Mesendoderm (in vitro differentiated cells): ENCODE data around the gene USP7.
"Not testable (repeated sequence)": the region's sequence is repeated elsewhere in the genome, so short reads cannot be mapped to it uniquely, and the experiment has no call there.

Experiments used
- DNase-seq: peaks from one replicate; pipeline ENCODE4 v3.0.0; 2013
- H2AK5ac ChIP-seq: 2 replicates; pipeline ENCODE4 v1.6.1; 2013; ENCODE audit warnings: low read length, inconsistent platforms
- H2BK120ac ChIP-seq: 2 replicates; pipeline ENCODE4 v1.6.1; 2013; ENCODE audit warnings: low read depth, mild to moderate bottlenecking, low read length, moderate library complexity, mixed read lengths
- H2BK15ac ChIP-seq: replicated peaks from 2 replicates; pipeline ENCODE4 v1.6.1; 2013; ENCODE audit warnings: low read depth, mild to moderate bottlenecking, moderate library complexity
- H2BK5ac ChIP-seq: 2 replicates; pipeline ENCODE4 v1.6.1; 2013; ENCODE audit warnings: low read length, inconsistent platforms
- H3K18ac ChIP-seq: 2 replicates; pipeline ENCODE4 v1.6.1; 2013; ENCODE audit warnings: mild to moderate bottlenecking, low read length, mixed read lengths
- H3K23ac ChIP-seq: one replicate; pipeline ENCODE4 v1.6.1; 2013; ENCODE audit warnings: low read length
- H3K27ac ChIP-seq: 2 replicates; pipeline ENCODE4 v1.5.1; 2013; ENCODE audit warnings: low read depth, mild to moderate bottlenecking, inconsistent platforms, low read length, moderate library complexity
- H3K27me3 ChIP-seq: 2 replicates; pipeline ENCODE4 v1.6.1; 2013; ENCODE audit warnings: low read length, control low read depth, mild to moderate bottlenecking, inconsistent platforms; ENCODE audit not compliant: insufficient read depth, poor library complexity
- H3K36me3 ChIP-seq: 2 replicates; pipeline ENCODE4 v1.6.1; 2013; ENCODE audit warnings: low read length, inconsistent platforms; ENCODE audit not compliant: control insufficient read depth, insufficient read depth
- H3K4ac ChIP-seq: one replicate; pipeline ENCODE4 v1.6.1; 2013; ENCODE audit warnings: low read depth, mild to moderate bottlenecking, low read length, moderate library complexity
- H3K4me1 ChIP-seq: 2 replicates; pipeline ENCODE4 v1.6.1; 2013; ENCODE audit warnings: low read depth, low read length, inconsistent platforms; ENCODE audit not compliant: control insufficient read depth
- H3K4me2 ChIP-seq: 2 replicates; pipeline ENCODE4 v1.6.1; 2013; ENCODE audit warnings: low read length
- H3K4me3 ChIP-seq: 2 replicates; pipeline ENCODE4 v1.5.1; 2013; ENCODE audit warnings: mild to moderate bottlenecking, low read length
- H3K56ac ChIP-seq: one replicate; pipeline ENCODE4 v1.6.1; 2013; ENCODE audit warnings: low read length
- H3K79me1 ChIP-seq: 2 replicates; pipeline ENCODE4 v1.6.1; 2013; ENCODE audit warnings: low read length, inconsistent platforms
- H3K79me2 ChIP-seq: 2 replicates; pipeline ENCODE4 v1.6.1; 2013; ENCODE audit warnings: mild to moderate bottlenecking, low read length; ENCODE audit not compliant: control insufficient read depth, insufficient read depth
- H3K9ac ChIP-seq: 2 replicates; pipeline ENCODE4 v1.6.1; 2013; ENCODE audit warnings: low read length, inconsistent platforms
- H4K5ac ChIP-seq: one replicate; pipeline ENCODE4 v1.6.1; 2013; ENCODE audit warnings: low read length
- H4K8ac ChIP-seq: one replicate; pipeline ENCODE4 v1.6.1; 2013; ENCODE audit warnings: low read depth, mild to moderate bottlenecking, control low read depth, low read length, moderate library complexity
- WGBS: extraction: QIAGEN DNeasy Blood & Tissue Kit; methylation state at CpG from one replicate; pipeline ENCODE4 v1.1.7; 2013; ENCODE audit warnings: low lambda C conversion rate, missing lambda C conversion rate; ENCODE audit not compliant: insufficient coverage; ENCODE audit errors: extremely low coverage; 5-methylcytosine and 5-hydroxymethylcytosine counted together

USP7 gene

DNA sequence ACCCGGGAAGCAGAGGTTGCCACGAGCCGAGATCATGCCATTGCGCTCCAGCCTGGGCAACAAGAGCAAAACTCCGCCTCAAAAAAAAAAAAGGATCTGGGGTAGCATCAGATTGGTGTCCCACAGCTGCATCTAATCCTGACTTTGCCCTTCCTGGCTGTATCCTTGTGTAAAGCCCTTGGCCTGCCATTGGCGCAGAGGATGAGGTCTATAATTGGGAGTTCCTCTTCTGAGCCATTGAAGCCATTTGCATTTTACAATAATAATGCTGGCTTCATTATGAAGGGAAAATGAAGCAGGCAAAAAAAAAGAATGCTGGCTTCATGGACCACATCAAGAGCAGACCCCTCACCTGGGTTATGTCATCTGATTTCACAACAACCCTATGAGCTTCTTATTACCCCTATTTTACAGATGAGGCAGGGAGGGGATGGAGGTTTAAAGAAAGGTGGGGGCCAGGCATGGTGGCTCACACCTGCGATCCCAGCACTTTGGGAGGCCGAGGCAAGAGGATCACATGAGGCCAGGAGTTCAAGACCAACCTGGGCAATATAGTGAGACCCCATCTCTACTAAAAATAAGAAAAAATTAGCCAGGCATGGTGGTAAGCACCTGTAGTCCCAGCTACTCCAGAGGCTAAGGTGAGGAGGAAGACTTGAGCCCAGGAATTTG is 82.7 kb downstream of the USP7 start:
- Histone ChIP-seq H3K9ac (no peak overlapping the region), H3K23ac (no peak overlapping the region), H3K79me2 (no peaks in the 10 kb centered on the region), H3K18ac (no peak overlapping the region), H3K4me3 (no peak overlapping the region), H3K36me3 (no peaks in the 10 kb centered on the region), H2BK5ac (no peak overlapping the region), H3K27me3 (no peaks in the 10 kb centered on the region), H4K5ac (no peak overlapping the region), H3K27ac (no peak overlapping the region), H2AK5ac (no peak overlapping the region), H3K56ac (no peak overlapping the region), H3K4me2 (no peak overlapping the region), H3K79me1 (no peaks in the 10 kb centered on the region), H2BK15ac (no peak overlapping the region), H3K4me1 (no peaks in the 10 kb centered on the region), H4K8ac (no peak overlapping the region), H2BK120ac (no peak overlapping the region), H3K4ac (no peak overlapping the region)
- no peak for DNase-seq
- no CpG with 5 or more reads among the region's 8 CpGs for WGBS

DNA sequence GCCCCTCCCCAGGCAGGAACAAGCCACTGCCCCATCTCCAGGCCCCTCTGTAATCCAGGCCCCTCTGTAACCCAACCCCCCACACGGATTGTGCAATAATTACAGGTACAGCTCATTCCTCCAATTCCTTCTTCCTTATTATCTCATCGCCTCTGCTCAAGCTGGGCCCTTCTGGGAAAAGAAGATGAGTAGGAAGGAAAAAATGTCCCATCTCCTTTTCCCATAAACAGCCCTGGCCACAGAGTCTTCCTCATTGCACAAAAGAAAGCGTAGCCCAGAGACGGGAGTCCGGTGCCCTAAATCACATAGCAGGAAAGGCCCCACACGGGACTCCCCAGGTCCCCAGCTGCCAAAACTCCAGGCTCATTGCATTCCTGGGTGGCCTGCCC is 85.2 kb downstream of the USP7 start:
- Histone ChIP-seq H2BK15ac (no peak overlapping the region), H4K8ac (no peak overlapping the region), H2AK5ac (no peak overlapping the region), H2BK120ac (no peak overlapping the region), H3K79me1 (no peaks in the 10 kb centered on the region), H3K36me3 (no peaks in the 10 kb centered on the region), H3K27ac (no peak overlapping the region), H3K9ac (no peak overlapping the region), H3K4ac (no peak overlapping the region), H4K5ac (no peak overlapping the region), H3K23ac (no peak overlapping the region), H3K4me2 (no peak overlapping the region), H3K27me3 (no peaks in the 10 kb centered on the region), H3K4me1 (no peaks in the 10 kb centered on the region), H2BK5ac (no peak overlapping the region), H3K79me2 (no peaks in the 10 kb centered on the region), H3K56ac (no peak overlapping the region), H3K4me3 (no peak overlapping the region), H3K18ac (no peak overlapping the region)
- peak; percentile 81 for DNase-seq
- WGBS, result no CpG with 5 or more reads among the region's 6 CpGs

DNA sequence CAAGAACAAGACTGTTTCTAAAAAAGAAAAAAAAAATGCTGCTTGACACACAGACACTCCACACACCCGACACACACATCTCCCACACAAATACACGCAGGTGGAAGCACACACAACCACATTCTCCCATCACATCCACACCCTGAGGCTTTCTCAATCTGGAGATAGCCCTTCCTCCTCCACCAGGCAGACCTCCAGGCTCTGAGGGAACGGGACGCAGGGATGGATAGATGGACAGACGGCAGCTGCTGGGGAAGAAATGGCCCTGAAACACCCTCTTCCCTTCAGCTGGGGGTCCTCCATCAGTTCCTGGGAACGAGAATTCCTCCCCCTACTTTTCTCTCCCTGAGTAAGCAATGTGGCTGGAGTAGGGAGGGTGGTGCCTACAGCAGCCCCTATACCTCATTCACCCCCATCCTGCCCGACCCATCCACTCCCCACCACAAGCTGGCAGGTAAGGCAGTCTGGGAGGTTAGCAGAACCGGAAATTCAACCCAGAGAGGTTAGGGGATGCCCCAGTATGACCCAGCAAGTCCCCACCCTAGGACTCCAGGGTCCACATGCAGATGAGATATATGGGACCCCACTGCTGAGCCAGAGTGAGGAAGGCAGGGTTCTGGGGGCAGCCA is 85.7 kb downstream of the USP7 start:
- no peaks in the 10 kb centered on the region for H3K36me3 ChIP-seq
- no peak overlapping the region for H3K18ac ChIP-seq
- no CpG with 5 or more reads among the region's 8 CpGs for WGBS
- H3K4me1 ChIP-seq, result no peaks in the 10 kb centered on the region
- no peak overlapping the region for H3K9ac ChIP-seq
- no peak overlapping the region for H3K23ac ChIP-seq
- H3K79me2 ChIP-seq, result no peaks in the 10 kb centered on the region
- no peak overlapping the region for H3K27ac ChIP-seq
- no peak overlapping the region for H2BK5ac ChIP-seq
- no peak overlapping the region for H3K4me3 ChIP-seq
- no peak overlapping the region for H2AK5ac ChIP-seq
- no peak for DNase-seq
- no peak overlapping the region for H3K4me2 ChIP-seq
- no peaks in the 10 kb centered on the region for H3K27me3 ChIP-seq
- no peaks in the 10 kb centered on the region for H3K79me1 ChIP-seq
- no peak overlapping the region for H3K4ac ChIP-seq
- H4K5ac ChIP-seq, result no peak overlapping the region
- H3K56ac ChIP-seq, result no peak overlapping the region
- no peak overlapping the region for H4K8ac ChIP-seq
- H2BK15ac ChIP-seq, result no peak overlapping the region
- no peak overlapping the region for H2BK120ac ChIP-seq

DNA sequence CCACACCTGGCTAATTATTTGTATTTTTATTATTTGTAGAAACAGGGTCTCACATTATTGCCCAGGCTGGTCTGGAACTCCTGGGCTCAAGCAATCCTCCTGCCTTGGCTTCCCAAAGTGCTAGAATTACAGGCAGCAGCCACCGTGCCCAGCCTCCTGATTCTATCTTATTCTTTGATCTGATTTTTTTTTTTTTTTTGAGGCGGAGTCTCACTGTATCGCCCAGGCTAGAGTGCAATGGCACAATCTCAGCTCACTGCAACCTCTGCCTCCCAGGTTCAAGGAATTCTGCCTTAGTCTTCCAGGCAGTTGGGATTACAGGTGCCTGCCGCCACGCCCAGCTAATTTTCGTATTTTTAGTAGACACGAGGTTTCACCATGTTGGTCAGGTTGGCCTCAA is 88.4 kb downstream of the USP7 start:
- WGBS, result no CpG with 5 or more reads among the region's 7 CpGs
- not testable (repeated sequence) for H3K56ac ChIP-seq

DNA sequence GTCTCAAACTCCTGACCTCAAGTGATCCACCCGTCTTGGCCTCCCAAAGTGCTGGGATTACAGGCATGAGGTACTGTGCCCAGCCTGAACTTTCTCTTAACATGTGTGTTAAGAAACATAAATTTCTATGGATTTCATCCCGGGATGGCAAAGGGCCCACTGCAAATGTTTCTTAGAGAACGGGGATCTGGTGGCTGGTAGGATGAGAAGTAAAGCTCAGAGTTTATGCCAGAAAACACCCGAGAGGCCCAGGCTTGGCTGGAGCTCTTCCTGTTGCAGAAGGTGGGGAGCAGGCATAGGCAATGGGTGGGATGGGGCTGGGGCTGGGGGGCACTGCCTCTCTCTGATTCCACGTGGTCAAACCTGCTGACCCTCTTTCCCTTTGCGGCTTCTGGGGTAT is 89.3 kb downstream of the USP7 start:
- no peak overlapping the region for H3K27ac ChIP-seq
- no peak overlapping the region for H3K56ac ChIP-seq
- no peak overlapping the region for H3K4me3 ChIP-seq
- no peak for DNase-seq
- no peak overlapping the region for H3K23ac ChIP-seq
- H2BK5ac ChIP-seq, result no peak overlapping the region
- H2BK120ac ChIP-seq, result no peak overlapping the region
- no peak overlapping the region for H3K9ac ChIP-seq
- no peaks in the 10 kb centered on the region for H3K79me2 ChIP-seq
- H3K79me1 ChIP-seq, result no peaks in the 10 kb centered on the region
- H3K18ac ChIP-seq, result no peak overlapping the region
- WGBS, result no CpG with 5 or more reads among the region's 6 CpGs
- no peak overlapping the region for H3K4ac ChIP-seq
- no peak overlapping the region for H4K5ac ChIP-seq
- no peaks in the 10 kb centered on the region for H3K4me1 ChIP-seq
- no peaks in the 10 kb centered on the region for H3K27me3 ChIP-seq
- no peak overlapping the region for H3K4me2 ChIP-seq
- no peaks in the 10 kb centered on the region for H3K36me3 ChIP-seq
- H4K8ac ChIP-seq, result no peak overlapping the region
- H2AK5ac ChIP-seq, result no peak overlapping the region
- H2BK15ac ChIP-seq, result no peak overlapping the region

More for the DNA sequence above, 88.4 kb downstream of the USP7 start:
- H2BK120ac ChIP-seq, H2BK5ac ChIP-seq, H3K4me3 ChIP-seq, H4K5ac ChIP-seq, H3K9ac ChIP-seq, H3K4me2 ChIP-seq, H3K4ac ChIP-seq, H2AK5ac ChIP-seq, H3K79me1 ChIP-seq, H3K23ac ChIP-seq, H4K8ac ChIP-seq, H3K79me2 ChIP-seq, H3K18ac ChIP-seq, H2BK15ac ChIP-seq, H3K36me3 ChIP-seq, H3K4me1 ChIP-seq, H3K27ac ChIP-seq, DNase-seq, H3K27me3 ChIP-seq: not testable (repeated sequence)

DNA sequence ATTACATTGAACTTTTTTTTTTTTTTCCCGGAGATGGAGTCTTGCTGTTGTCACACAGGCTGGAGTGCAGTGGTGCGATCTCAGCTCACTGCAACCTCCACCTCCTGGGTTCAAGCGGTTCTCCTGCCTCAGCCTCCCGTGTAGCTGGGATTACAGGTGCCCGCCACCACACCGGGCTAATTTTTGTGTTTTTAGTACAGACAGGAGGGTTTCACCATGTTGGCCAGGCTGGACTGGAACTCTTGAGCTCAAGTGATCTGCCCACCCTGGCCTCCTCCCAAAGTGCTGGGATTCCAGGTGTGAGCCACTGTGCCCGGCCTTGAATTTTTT is 89.9 kb downstream of the USP7 start:
- H3K27me3 ChIP-seq, H2BK15ac ChIP-seq, H3K79me1 ChIP-seq, H4K5ac ChIP-seq, H3K9ac ChIP-seq, H3K23ac ChIP-seq, DNase-seq, H3K4me3 ChIP-seq, H3K56ac ChIP-seq, H3K79me2 ChIP-seq, H3K27ac ChIP-seq, H2BK5ac ChIP-seq, H3K4ac ChIP-seq, H2AK5ac ChIP-seq, H2BK120ac ChIP-seq, H3K4me2 ChIP-seq, H4K8ac ChIP-seq, H3K18ac ChIP-seq, H3K36me3 ChIP-seq, H3K4me1 ChIP-seq: not testable (repeated sequence)
- WGBS, result no CpG with 5 or more reads among the region's 7 CpGs
